OCI-LY1 (cell line): ENCODE data around the gene PDE4D.

Source experiments
- H2AFZ ChIP-seq: fragments of 200-600 bp; sonication (generic), shearing (Covaris generic); 2 replicates; pipeline ENCODE4 v1.6.0; 2014; ENCODE audit warnings: antibody characterized with exemption, mild to moderate bottlenecking, low read length
- H3F3A ChIP-seq: fragments of 200-600 bp; sonication (generic), shearing (Covaris generic); 2 replicates; pipeline ENCODE4 v1.6.0; 2014; ENCODE audit warnings: mild to moderate bottlenecking, antibody characterized with exemption, low read length, moderate library complexity; ENCODE audit not compliant: insufficient read depth
- H3K27ac ChIP-seq: fragments of 200-600 bp; sonication (generic); 2 replicates; pipeline ENCODE4 v1.5.1; 2014; ENCODE audit warnings: low read length, mixed run types, mild to moderate bottlenecking, low read depth; ENCODE audit not compliant: poor library complexity, severe bottlenecking
- H3K27me3 ChIP-seq: fragments of 200-600 bp; sonication (generic); 2 replicates; pipeline ENCODE4 v1.6.0; 2014; ENCODE audit warnings: antibody characterized with exemption, mild to moderate bottlenecking, low read length, moderate library complexity; ENCODE audit not compliant: insufficient read depth
- H3K36me3 ChIP-seq: fragments of 200-600 bp; sonication (generic); 2 replicates; pipeline ENCODE4 v1.6.1; 2014; ENCODE audit warnings: mild to moderate bottlenecking, antibody characterized with exemption, low read length, moderate library complexity, mixed read lengths; ENCODE audit not compliant: insufficient read depth
- H3K4me1 ChIP-seq: fragments of 200-600 bp; sonication (generic); 2 replicates; pipeline ENCODE4 v1.5.1; 2014; ENCODE audit warnings: mild to moderate bottlenecking, low read length, moderate library complexity; ENCODE audit not compliant: insufficient read depth, severe bottlenecking
- H3K4me2 ChIP-seq: fragments of 200-600 bp; sonication (generic), shearing (Covaris generic); 2 replicates; pipeline ENCODE4 v1.6.1; 2014; ENCODE audit warnings: low read length
- H3K4me3 ChIP-seq: fragments of 200-600 bp; sonication (generic); 2 replicates; pipeline ENCODE4 v1.5.1; 2014; ENCODE audit warnings: low read length, low read depth, mild to moderate bottlenecking, mixed read lengths; ENCODE audit not compliant: poor library complexity, severe bottlenecking
- H3K79me2 ChIP-seq: fragments of 200-600 bp; shearing (Covaris generic); 2 replicates; pipeline ENCODE4 v1.6.1; 2016; ENCODE audit warnings: mixed run types, low read length, mixed read lengths; ENCODE audit not compliant: insufficient read depth
- H3K9ac ChIP-seq: fragments of 200-600 bp; sonication (generic), shearing (Covaris generic); 2 replicates; pipeline ENCODE4 v1.6.1; 2014; ENCODE audit warnings: mild to moderate bottlenecking, low read length, mixed read lengths
- H3K9me2 ChIP-seq: fragments of 200-600 bp; sonication (generic), shearing (Covaris generic); 2 replicates; pipeline ENCODE4 v1.6.1; 2014; ENCODE audit warnings: low read depth, mild to moderate bottlenecking, low read length, mixed read lengths
- H3K9me3 ChIP-seq: fragments of 200-600 bp; shearing (Covaris generic); 2 replicates; pipeline ENCODE4 v1.6.1; 2014; ENCODE audit warnings: low read length, mixed read lengths
- H4K20me1 ChIP-seq: fragments of 200-600 bp; sonication (generic), shearing (Covaris generic); 2 replicates; pipeline ENCODE4 v1.6.0; 2016; ENCODE audit warnings: mild to moderate bottlenecking, low read length; ENCODE audit not compliant: insufficient read depth
- EZH2 ChIP-seq: fragments of 200-600 bp; sonication (generic), shearing (Covaris generic); IDR thresholded peaks from 2 replicates; pipeline ENCODE4 v1.8.0; 2017; ENCODE audit warnings: borderline replicate concordance, mixed run types, mild to moderate bottlenecking, antibody characterized with exemption, low read length, moderate library complexity, mixed read lengths
- TF ChIP-seq, protein P1 (sequence below): fragments of 200-600 bp; sonication (generic), shearing (Covaris generic); IDR thresholded peaks from 2 replicates; pipeline ENCODE4 v1.5.1; 2017; ENCODE audit warnings: mild to moderate bottlenecking, antibody characterized with exemption, low read length, moderate library complexity, mixed read lengths

Gene PDE4D

DNA sequence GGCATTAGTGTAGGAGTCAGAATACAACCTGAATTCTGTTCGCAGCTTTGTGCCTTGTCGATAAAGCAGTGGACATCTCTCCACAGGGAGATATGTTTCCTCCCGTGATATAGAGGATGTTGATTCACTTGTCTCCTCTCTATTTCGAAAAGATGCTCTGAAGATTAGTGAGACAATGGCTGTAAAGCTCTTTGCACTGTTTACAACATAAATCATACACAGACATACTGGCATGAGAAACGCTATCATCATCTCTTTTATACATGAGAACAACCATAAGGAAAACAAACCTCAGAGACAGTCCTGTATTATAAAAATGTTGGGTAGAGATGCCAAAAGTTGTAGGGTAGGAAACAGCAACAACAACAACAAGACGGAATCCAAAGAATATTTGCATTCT, 803.2 kb downstream of the PDE4D start:
- Histone ChIP-seq H3F3A (no peaks in the 10 kb centered on the region), H3K9me2 (no peaks in the 10 kb centered on the region), H3K79me2 (no peaks in the 10 kb centered on the region), H3K9me3 (no peaks in the 10 kb centered on the region), H3K36me3 (no peaks in the 10 kb centered on the region), H3K4me3 (no peak overlapping the region), H4K20me1 (no peaks in the 10 kb centered on the region), H3K4me1 (no peaks in the 10 kb centered on the region), H3K9ac (no peak overlapping the region), H3K27me3 (no peaks in the 10 kb centered on the region), H3K27ac (no peak overlapping the region), H3K4me2 (no peak overlapping the region), H2AFZ (no peak overlapping the region)
- TF ChIP-seq, protein P1, sequence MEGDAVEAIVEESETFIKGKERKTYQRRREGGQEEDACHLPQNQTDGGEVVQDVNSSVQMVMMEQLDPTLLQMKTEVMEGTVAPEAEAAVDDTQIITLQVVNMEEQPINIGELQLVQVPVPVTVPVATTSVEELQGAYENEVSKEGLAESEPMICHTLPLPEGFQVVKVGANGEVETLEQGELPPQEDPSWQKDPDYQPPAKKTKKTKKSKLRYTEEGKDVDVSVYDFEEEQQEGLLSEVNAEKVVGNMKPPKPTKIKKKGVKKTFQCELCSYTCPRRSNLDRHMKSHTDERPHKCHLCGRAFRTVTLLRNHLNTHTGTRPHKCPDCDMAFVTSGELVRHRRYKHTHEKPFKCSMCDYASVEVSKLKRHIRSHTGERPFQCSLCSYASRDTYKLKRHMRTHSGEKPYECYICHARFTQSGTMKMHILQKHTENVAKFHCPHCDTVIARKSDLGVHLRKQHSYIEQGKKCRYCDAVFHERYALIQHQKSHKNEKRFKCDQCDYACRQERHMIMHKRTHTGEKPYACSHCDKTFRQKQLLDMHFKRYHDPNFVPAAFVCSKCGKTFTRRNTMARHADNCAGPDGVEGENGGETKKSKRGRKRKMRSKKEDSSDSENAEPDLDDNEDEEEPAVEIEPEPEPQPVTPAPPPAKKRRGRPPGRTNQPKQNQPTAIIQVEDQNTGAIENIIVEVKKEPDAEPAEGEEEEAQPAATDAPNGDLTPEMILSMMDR = no peak
- TF ChIP-seq EZH2 = no peak

DNA sequence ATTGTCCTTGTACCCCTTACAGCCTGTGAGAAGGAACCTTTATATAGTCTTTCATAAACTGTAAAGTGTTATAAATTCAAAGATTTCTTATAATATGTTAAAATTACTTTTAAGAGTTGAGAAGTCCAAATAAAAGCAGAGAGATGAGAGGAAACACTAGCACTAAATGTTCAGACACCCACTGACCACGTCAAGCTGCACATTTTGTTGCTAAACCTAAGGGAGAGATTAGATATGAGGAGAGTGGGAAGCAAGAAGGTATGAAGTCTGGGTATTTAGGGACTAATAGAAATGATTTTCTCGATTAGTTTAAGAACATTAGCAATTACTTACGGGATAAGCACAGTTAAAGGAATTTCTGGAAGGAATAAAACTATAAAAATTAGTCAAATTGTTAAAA, 803.8 kb downstream of the PDE4D start:
- Histone ChIP-seq H3K36me3 (no peaks in the 10 kb centered on the region), H2AFZ (no peak overlapping the region), H4K20me1 (no peaks in the 10 kb centered on the region), H3K4me3 (no peak overlapping the region), H3K9ac (no peak overlapping the region), H3K27ac (no peak overlapping the region), H3K9me2 (no peaks in the 10 kb centered on the region), H3K4me2 (no peak overlapping the region), H3K27me3 (no peaks in the 10 kb centered on the region), H3K4me1 (no peaks in the 10 kb centered on the region), H3K9me3 (no peaks in the 10 kb centered on the region), H3K79me2 (no peaks in the 10 kb centered on the region), H3F3A (no peaks in the 10 kb centered on the region)
- TF ChIP-seq, protein P1 = no peak
- TF ChIP-seq EZH2 = no peak

DNA sequence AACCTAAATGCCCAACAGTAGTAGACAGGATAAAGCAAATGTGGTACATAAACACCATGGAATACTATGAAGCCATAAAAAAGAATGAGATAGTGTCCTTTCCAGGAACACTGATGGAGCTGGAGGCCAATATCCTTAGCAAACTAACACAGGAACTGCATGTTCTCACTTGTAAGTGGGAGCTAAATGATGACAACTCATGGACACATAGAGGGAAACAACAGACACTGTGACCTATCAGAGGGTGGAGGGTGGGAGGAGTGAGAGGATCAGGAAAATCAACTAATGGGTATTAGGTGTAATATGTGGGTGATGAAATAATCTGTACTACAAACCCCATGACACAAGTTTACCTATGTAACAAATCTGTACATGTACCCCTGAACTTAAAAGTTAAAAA, 805.0 kb downstream of the PDE4D start:
- no peaks in the 10 kb centered on the region for H3K9me2 ChIP-seq
- H3K4me3 ChIP-seq = no peak overlapping the region
- no peaks in the 10 kb centered on the region for H3F3A ChIP-seq
- no peaks in the 10 kb centered on the region for H3K4me1 ChIP-seq
- H4K20me1 ChIP-seq = no peaks in the 10 kb centered on the region
- no peaks in the 10 kb centered on the region for H3K27me3 ChIP-seq
- H3K36me3 ChIP-seq = no peaks in the 10 kb centered on the region
- H3K9ac ChIP-seq = no peak overlapping the region
- H2AFZ ChIP-seq = no peak overlapping the region
- no peak overlapping the region for H3K4me2 ChIP-seq
- no peaks in the 10 kb centered on the region for H3K79me2 ChIP-seq
- no peaks in the 10 kb centered on the region for H3K9me3 ChIP-seq
- TF ChIP-seq, protein P1 = no peak
- H3K27ac ChIP-seq = no peak overlapping the region
